Mesenchymal stem cell (in vitro differentiated cells and primary cell): Measurements from ENCODE around the gene FFAR2.
"Not testable (repeated sequence)": the region's sequence is repeated elsewhere in the genome, so short reads cannot be mapped to it uniquely, and the experiment has no call there.

ENCODE experiments used
- DNase-seq: peaks from one replicate; pipeline ENCODE4 v3.0.0-alpha.2; 2013
- H2AFZ ChIP-seq: one replicate; pipeline ENCODE4 v1.6.1; 2013; ENCODE audit warnings: low read depth, mild to moderate bottlenecking, control low read depth, inconsistent platforms, low read length, moderate library complexity
- H2AK5ac ChIP-seq: 2 replicates; pipeline ENCODE4 v1.6.1; 2013; ENCODE audit warnings: low read length, moderate library complexity, mild to moderate bottlenecking, inconsistent platforms; ENCODE audit not compliant: severe bottlenecking
- H2BK120ac ChIP-seq: one replicate; pipeline ENCODE4 v1.6.1; 2013; ENCODE audit warnings: low read depth, mild to moderate bottlenecking, inconsistent platforms, low read length, moderate library complexity
- H2BK12ac ChIP-seq, 2 experiments: one replicate each; pipeline ENCODE4 v1.6.1; 2013; ENCODE audit warnings: inconsistent platforms in 2 of 2, low read length in 2 of 2, mild to moderate bottlenecking in 2 of 2, moderate library complexity in 2 of 2, control low read depth in 1 of 2
- H2BK15ac ChIP-seq: one replicate; pipeline ENCODE4 v1.6.1; 2013; ENCODE audit warnings: mild to moderate bottlenecking, low read depth, inconsistent platforms; ENCODE audit not compliant: poor library complexity, severe bottlenecking
- H2BK5ac ChIP-seq: 2 replicates; pipeline ENCODE4 v1.6.1; 2013; ENCODE audit warnings: low read depth, mild to moderate bottlenecking, low read length, control low read depth, inconsistent platforms; ENCODE audit not compliant: poor library complexity, severe bottlenecking
- H3K14ac ChIP-seq, 2 experiments: one replicate each; pipeline ENCODE4 v1.6.1; 2013; ENCODE audit warnings: inconsistent platforms in 2 of 2, low read length in 2 of 2, control low read depth in 1 of 2, mild to moderate bottlenecking in 1 of 2, moderate library complexity in 1 of 2
- H3K18ac ChIP-seq, 2 experiments: one replicate each; pipeline ENCODE4 v1.6.1; 2013; ENCODE audit warnings: inconsistent platforms in 2 of 2, low read length in 2 of 2, control low read depth in 1 of 2, low read depth in 1 of 2, mild to moderate bottlenecking in 1 of 2
- H3K23ac ChIP-seq, 2 experiments: one replicate each; pipeline ENCODE4 v1.6.1; 2013; ENCODE audit warnings: inconsistent platforms in 2 of 2, low read length in 2 of 2, mild to moderate bottlenecking in 2 of 2, moderate library complexity in 2 of 2, control low read depth in 1 of 2
- H3K27ac ChIP-seq: 2 replicates; pipeline ENCODE4 v1.5.1; 2013; ENCODE audit warnings: mild to moderate bottlenecking, moderate library complexity, low read length, control low read depth, inconsistent platforms; ENCODE audit not compliant: poor library complexity, severe bottlenecking
- H3K27me3 ChIP-seq, 2 experiments: 2 replicates each; pipeline versions ENCODE4 v1.6.1 to v1.7.0; 2013; ENCODE audit warnings: low read length in 2 of 2, mild to moderate bottlenecking in 2 of 2, moderate library complexity in 2 of 2, control low read depth in 1 of 2, inconsistent platforms in 1 of 2; ENCODE audit not compliant: control insufficient read depth in 1 of 2, insufficient read depth in 1 of 2
- H3K36me3 ChIP-seq, 2 experiments: 2 replicates each; pipeline versions ENCODE4 v1.6.1 to v1.7.0; 2013; ENCODE audit warnings: low read length in 2 of 2, control low read depth in 1 of 2, inconsistent platforms in 1 of 2, low read depth in 1 of 2, mild to moderate bottlenecking in 1 of 2; ENCODE audit not compliant: insufficient read depth in 2 of 2, control insufficient read depth in 1 of 2
- H3K4ac ChIP-seq, 2 experiments: one replicate each; pipeline ENCODE4 v1.6.1; 2013; ENCODE audit warnings: inconsistent platforms in 2 of 2, low read length in 2 of 2, mild to moderate bottlenecking in 2 of 2, moderate library complexity in 2 of 2, control low read depth in 1 of 2, low read depth in 1 of 2
- H3K4me1 ChIP-seq: 2 replicates; pipeline ENCODE4 v1.6.1; 2013; ENCODE audit warnings: low read depth, low read length, control low read depth; ENCODE audit not compliant: control insufficient read depth, insufficient read depth
- H3K4me2 ChIP-seq: 2 replicates; pipeline ENCODE4 v1.6.1; 2013; ENCODE audit warnings: low read length, mild to moderate bottlenecking, inconsistent platforms; ENCODE audit not compliant: poor library complexity, severe bottlenecking
- H3K4me3 ChIP-seq, 2 experiments: 2 replicates each; pipeline versions ENCODE4 v1.5.1 to v1.7.0; 2013; ENCODE audit warnings: low read length in 2 of 2, mild to moderate bottlenecking in 2 of 2, control low read depth in 1 of 2, low read depth in 1 of 2; ENCODE audit not compliant: insufficient read depth in 1 of 2
- H3K79me1 ChIP-seq: replicated peaks from 2 replicates; pipeline ENCODE4 v1.6.1; 2013; ENCODE audit warnings: mild to moderate bottlenecking, control low read depth, low read length, inconsistent platforms; ENCODE audit not compliant: poor library complexity, severe bottlenecking
- H3K9ac ChIP-seq: 2 replicates; pipeline ENCODE4 v1.7.0; 2013; ENCODE audit warnings: mild to moderate bottlenecking, low read length, moderate library complexity
- H3K9me3 ChIP-seq: 2 replicates; pipeline ENCODE4 v1.7.0; 2013; ENCODE audit warnings: mild to moderate bottlenecking, low read length; ENCODE audit not compliant: control insufficient read depth
- H4K8ac ChIP-seq: one replicate; pipeline ENCODE4 v1.6.1; 2013; ENCODE audit warnings: inconsistent platforms, mild to moderate bottlenecking, low read length, moderate library complexity
- H4K91ac ChIP-seq: one replicate; pipeline ENCODE4 v1.6.1; 2013; ENCODE audit warnings: mild to moderate bottlenecking, low read length, inconsistent platforms
- WGBS: methylation state at CpG from one replicate; pipeline ENCODE4 v1.1.7; 2013; ENCODE audit warnings: mixed read lengths; 5-methylcytosine and 5-hydroxymethylcytosine counted together

FFAR2 gene

DNA sequence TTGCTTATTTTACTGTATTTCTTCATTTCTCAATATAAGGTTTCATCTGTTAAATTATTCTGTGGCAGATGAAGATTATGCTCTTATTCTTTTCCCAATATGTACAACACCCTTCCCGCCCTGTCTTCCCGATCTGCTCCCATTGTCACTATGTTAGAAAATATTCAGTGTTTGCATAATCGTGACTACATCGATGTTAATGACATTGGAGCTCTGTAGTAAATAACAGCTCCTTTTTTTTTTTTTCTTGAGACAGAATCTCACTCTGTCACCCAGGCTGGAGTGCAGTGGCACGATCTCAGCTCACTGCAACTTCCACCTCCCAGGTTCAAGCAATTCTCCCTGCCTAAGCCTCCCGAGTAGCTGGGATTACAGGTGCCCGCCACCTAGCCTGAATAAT, 14.9 kb downstream of the FFAR2 start:
- not testable (repeated sequence) for H2BK12ac ChIP-seq, H4K91ac ChIP-seq

DNA sequence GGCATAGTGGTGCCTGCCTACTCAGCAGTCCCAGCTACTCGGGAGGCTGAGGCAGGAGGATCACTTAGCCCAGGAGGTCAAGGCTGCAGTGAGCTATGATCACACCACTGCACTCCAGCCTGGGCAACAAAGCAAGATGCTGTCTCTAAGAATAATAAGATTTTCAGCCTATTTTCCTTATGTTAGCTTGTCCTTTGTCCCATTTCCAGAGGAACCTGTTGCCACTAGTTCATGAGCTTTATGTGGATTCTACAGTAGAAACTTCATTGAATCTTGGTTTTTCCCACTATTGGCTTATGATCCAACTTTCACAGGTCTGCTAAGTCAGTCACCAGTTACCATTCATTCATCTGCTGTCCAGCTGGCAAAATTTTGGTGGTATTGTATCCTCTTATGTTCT, 18.2 kb downstream of the FFAR2 start:
- Histone ChIP-seq H2AFZ (no peak overlapping the region), H3K18ac (no peak overlapping the region), H3K9ac (no peak overlapping the region), H2AK5ac (no peak overlapping the region), H2BK5ac (no peak overlapping the region), H3K27ac (no peak overlapping the region), H3K27me3 (peaks cover 0 to 15% of the 10 kb centered on the region in 2 experiments), H3K4me1 (no peaks in the 10 kb centered on the region), H4K8ac (no peak overlapping the region), H2BK15ac (no peak overlapping the region), H3K14ac (no peak overlapping the region), H4K91ac (no peak overlapping the region), H3K9me3 (no peaks in the 10 kb centered on the region), H3K36me3 (no peaks in the 10 kb centered on the region), H3K4ac (no peak overlapping the region), H3K79me1 (no peaks in the 10 kb centered on the region), H3K23ac (no peak overlapping the region), H3K4me2 (no peak overlapping the region), H3K4me3 (no peak overlapping the region), H2BK120ac (no peak overlapping the region), H2BK12ac (no peak overlapping the region)
- no peak for DNase-seq
- 81% methylated on average over 1 of the region's 1 CpG for WGBS

More for the DNA sequence above, 14.9 kb downstream of the FFAR2 start:
- not testable (repeated sequence) for H3K36me3 ChIP-seq, H3K79me1 ChIP-seq, H3K23ac ChIP-seq, H2AK5ac ChIP-seq, H3K18ac ChIP-seq, H2BK15ac ChIP-seq, H2BK5ac ChIP-seq, H3K4me2 ChIP-seq, H2AFZ ChIP-seq, H3K9ac ChIP-seq, H3K4me3 ChIP-seq, H2BK120ac ChIP-seq, H3K9me3 ChIP-seq, H3K27ac ChIP-seq, H3K14ac ChIP-seq, H4K8ac ChIP-seq, H3K4me1 ChIP-seq, H3K4ac ChIP-seq
- peak; percentile 11 for DNase-seq
- 83% methylated on average over 7 of the region's 7 CpGs for WGBS
- peaks cover 11 to 15% of the 10 kb centered on the region in 2 experiments for H3K27me3 ChIP-seq

GRCh38 chr19:35468637-35469036, 20.6 kb downstream of the FFAR2 start:
- Histone ChIP-seq H2AK5ac (no peak overlapping the region), H2AFZ (no peak overlapping the region), H3K4me1 (no peaks in the 10 kb centered on the region), H3K18ac (no peak overlapping the region), H4K91ac (no peak overlapping the region), H3K9ac (no peak overlapping the region), H3K23ac (no peak overlapping the region), H3K14ac (no peak overlapping the region), H3K4me2 (no peak overlapping the region), H3K79me1 (no peaks in the 10 kb centered on the region), H3K9me3 (no peaks in the 10 kb centered on the region), H3K4me3 (no peak overlapping the region), H3K27me3 (peaks cover 0 to 20% of the 10 kb centered on the region in 2 experiments), H2BK12ac (no peak overlapping the region), H3K4ac (no peak overlapping the region), H2BK15ac (no peak overlapping the region), H4K8ac (no peak overlapping the region), H2BK5ac (no peak overlapping the region), H3K27ac (no peak overlapping the region), H3K36me3 (no peaks in the 10 kb centered on the region), H2BK120ac (no peak overlapping the region)
- 72% methylated on average over 2 of the region's 2 CpGs for WGBS
- DNase-seq, result peak; percentile 33

DNA sequence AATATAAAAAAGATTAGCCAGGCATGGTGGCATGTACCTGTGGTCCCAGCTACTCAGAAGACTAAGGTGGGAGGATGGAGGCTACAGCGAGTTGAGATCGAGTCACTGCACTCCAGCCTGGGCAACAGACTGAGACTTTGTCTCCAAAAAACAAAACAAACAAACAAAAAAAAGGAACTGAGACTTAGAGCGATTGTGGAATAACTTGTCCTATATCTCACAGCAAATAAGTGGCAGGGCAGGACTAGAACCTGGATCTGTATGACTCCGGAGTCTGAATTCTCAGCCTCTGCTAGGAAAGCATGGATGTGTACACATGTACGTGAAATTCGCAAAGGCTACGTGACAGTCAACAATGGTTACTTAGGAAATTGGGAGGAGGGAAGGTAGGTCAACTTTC, 22.1 kb downstream of the FFAR2 start:
- Histone ChIP-seq H3K14ac (no peak overlapping the region), H3K23ac (no peak overlapping the region), H3K18ac (no peak overlapping the region), H3K4me3 (no peak overlapping the region), H2BK5ac (no peak overlapping the region), H2AFZ (no peak overlapping the region), H3K9me3 (no peaks in the 10 kb centered on the region), H2BK15ac (no peak overlapping the region), H4K8ac (no peak overlapping the region), H3K79me1 (no peaks in the 10 kb centered on the region), H3K36me3 (no peaks in the 10 kb centered on the region), H2BK120ac (no peak overlapping the region), H4K91ac (no peak overlapping the region), H3K27ac (no peak overlapping the region), H2AK5ac (no peak overlapping the region), H3K4me2 (no peak overlapping the region), H3K9ac (no peak overlapping the region), H3K4me1 (no peaks in the 10 kb centered on the region), H3K27me3 (peaks cover 0 to 14% of the 10 kb centered on the region in 2 experiments), H3K4ac (no peak overlapping the region), H2BK12ac (no peak overlapping the region)
- 88% methylated on average over 7 of the region's 7 CpGs for WGBS
- DNase-seq, result no peak
